Epithelial cell of proximal tubule (primary cell): ENCODE measurements around the gene UQCRC1. TPM values are rescaled to one million over a fixed set of nuclear protein-coding genes. Genes with fewer than 3 reads are reported as not detected.
A peak's percentile ranks its signal among the peaks of the same experiment; 100 is the strongest.

Experiments used
- DNase-seq: peaks from one replicate; pipeline ENCODE4 v3.0.0-alpha.2; 2011; ENCODE audit warnings: low read depth
- H3K4me3 ChIP-seq: 2 replicates; pipeline ENCODE4 v1.5.1; 2011; ENCODE audit warnings: low read depth, mild to moderate bottlenecking, low read length
- CTCF ChIP-seq: conservative IDR thresholded peaks from 2 replicates; pipeline ENCODE4 v1.5.1; 2012; ENCODE audit warnings: low read depth, mild to moderate bottlenecking, low read length
- total RNA-seq: library from RNA; depleted of rRNA; stranded (reverse); fragments of >200 nt; gene quantifications from 2 replicates; pipeline ENCODE4 v1.2.3, GENCODE V29; 2015

UQCRC1 gene
- total RNA-seq, 1 donor from 2014 or later, result 348 TPM

DNA sequence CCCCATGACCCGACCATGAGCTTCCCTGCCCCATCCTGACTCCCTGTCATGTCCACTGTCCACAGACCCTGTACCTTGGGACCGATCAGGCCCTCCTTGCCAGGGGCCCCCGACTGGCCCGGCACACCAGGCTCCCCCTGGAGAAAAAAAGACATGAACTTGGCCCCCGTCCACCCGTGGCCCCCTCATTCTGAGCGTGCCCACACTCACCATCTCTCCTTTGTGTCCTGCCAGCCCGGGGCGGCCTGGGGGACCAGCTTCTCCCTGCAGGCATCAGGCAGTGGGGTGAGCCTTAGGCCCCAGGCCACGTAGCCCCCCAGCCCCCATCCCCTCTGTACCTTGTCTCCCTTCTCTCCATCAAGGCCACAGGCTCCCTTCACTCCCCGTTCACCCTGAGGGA is 41.9 kb downstream of the UQCRC1 start:
- TF ChIP-seq CTCF, result no peak
- no peak overlapping the region for H3K4me3 ChIP-seq
- DNase-seq, result no peak

DNA sequence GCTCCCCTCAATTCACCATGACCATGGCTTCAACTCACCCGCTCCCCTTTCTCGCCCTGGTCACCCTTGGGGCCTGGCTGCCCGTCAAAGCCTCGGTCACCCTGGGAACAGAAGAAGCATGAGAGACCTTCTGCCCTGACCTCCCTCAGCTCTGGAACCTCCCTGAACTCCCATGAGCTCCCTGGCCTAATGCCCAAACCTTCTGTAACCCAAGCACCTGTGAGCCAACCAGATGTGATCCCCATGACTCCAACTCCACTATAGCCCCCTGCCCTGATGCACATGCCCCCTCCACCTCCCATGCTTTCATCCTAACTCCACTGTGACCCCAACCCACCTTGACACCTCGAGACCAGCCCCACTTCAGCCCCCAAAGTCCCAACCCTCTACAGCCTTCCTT is 42.4 kb downstream of the UQCRC1 start:
- no peak overlapping the region for H3K4me3 ChIP-seq
- DNase-seq, result no peak
- TF ChIP-seq CTCF, result no peak

GRCh38 chr3:48566401-48566760 is 43.1 kb downstream of the UQCRC1 start:
- no peak for TF ChIP-seq CTCF
- H3K4me3 ChIP-seq, result no peak overlapping the region
- no peak for DNase-seq

GRCh38 chr3:48565591-48566400 is 43.6 kb downstream of the UQCRC1 start:
- H3K4me3 ChIP-seq, result no peak overlapping the region
- TF ChIP-seq CTCF, result no peak
- DNase-seq, result no peak

DNA sequence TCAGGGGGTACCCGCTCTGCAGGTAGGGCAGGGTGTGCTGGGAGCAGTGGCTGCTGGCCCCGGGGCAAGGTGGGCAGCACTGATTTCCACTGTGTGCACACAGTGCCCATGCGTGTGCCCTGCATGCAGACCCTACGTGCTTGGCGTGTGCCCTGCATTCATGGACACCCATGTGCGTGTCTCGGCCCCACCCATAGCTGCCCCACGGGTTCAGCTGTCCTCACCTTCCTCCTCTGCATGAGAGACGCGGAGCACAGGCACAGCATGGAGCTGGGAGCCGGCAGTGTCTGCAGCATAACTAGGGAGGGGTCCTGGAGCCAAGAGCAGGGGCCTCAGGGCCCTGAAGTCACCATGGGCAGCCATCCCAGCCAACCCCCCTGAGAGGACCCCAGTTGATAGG is 44.3 kb downstream of the UQCRC1 start:
- TF ChIP-seq CTCF, result no peak
- no peak for DNase-seq
- H3K4me3 ChIP-seq, result no peak overlapping the region

GRCh38 chr3:48564667-48565066 is 44.8 kb downstream of the UQCRC1 start:
- no peak overlapping the region for H3K4me3 ChIP-seq
- DNase-seq, result no peak
- TF ChIP-seq CTCF, result no peak

DNA sequence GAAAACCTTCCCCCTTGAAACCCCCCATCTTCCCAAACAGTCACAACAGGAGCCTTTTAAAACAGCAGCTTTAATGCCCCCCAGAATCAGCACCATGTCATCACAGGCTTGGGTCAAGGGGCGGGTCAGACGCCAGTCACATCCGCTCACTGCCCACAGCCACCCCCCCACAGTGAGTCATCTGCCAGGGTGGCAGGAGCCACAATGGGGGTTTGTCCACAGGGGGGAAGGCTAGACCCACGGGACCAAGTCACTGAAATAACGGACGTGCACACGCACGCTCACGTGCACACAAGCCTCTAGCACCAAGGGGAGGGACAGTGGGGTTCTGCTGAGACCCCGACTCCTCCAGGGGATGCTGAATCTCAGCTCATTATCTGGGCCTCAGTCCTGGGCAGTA is 45.4 kb downstream of the UQCRC1 start:
- peak; percentile 5 for TF ChIP-seq CTCF
- no peak for DNase-seq

More for the DNA sequence above, 45.4 kb downstream of the UQCRC1 start:
- H3K4me3 ChIP-seq, result no peak overlapping the region
